CD14-positive monocyte (primary cell): ENCODE measurements around the gene FPGT. TPM values are rescaled to one million over a fixed set of nuclear protein-coding genes. Genes with fewer than 3 reads are reported as not detected.

Experiments used
- DNase-seq, 3 donors: peaks; one replicate each; pipeline ENCODE4 v3.0.0-alpha.2; 2011 to 2022
- H2AFZ ChIP-seq: 2 replicates; pipeline ENCODE4 v1.6.0; 2012; ENCODE audit warnings: mild to moderate bottlenecking, low read depth, low read length, inconsistent platforms; ENCODE audit not compliant: insufficient read depth, poor library complexity, severe bottlenecking
- H3K27ac ChIP-seq, 2 donors: 1 replicate in 1 of 2; 2 replicates in 1 of 2; pipeline ENCODE4 v1.5.1; 2012 to 2013; ENCODE audit warnings: low read length in 2 of 2, control low read depth in 1 of 2, inconsistent platforms in 1 of 2, low read depth in 1 of 2, mild to moderate bottlenecking in 1 of 2
- H3K27me3 ChIP-seq, 2 donors: one replicate each; pipeline versions ENCODE4 v1.6.0 to v1.6.1; 2011 to 2013; ENCODE audit warnings: low read length in 2 of 2; ENCODE audit not compliant: control insufficient read depth in 2 of 2, insufficient read depth in 2 of 2
- H3K36me3 ChIP-seq, 2 donors: replicated peaks in 1 of 2; 1 replicate in 1 of 2; 2 replicates in 1 of 2; pipeline versions ENCODE4 v1.5.1 to v1.6.1; 2012 to 2013; ENCODE audit warnings: low read length in 2 of 2, control low read depth in 1 of 2, inconsistent platforms in 1 of 2, mild to moderate bottlenecking in 1 of 2; ENCODE audit not compliant: insufficient read depth in 2 of 2, control insufficient read depth in 1 of 2
- H3K4me1 ChIP-seq, 2 donors: 1 replicate in 1 of 2; 2 replicates in 1 of 2; pipeline versions ENCODE4 v1.5.1 to v1.6.1; 2012 to 2013; ENCODE audit warnings: low read length in 2 of 2, control low read depth in 1 of 2, inconsistent platforms in 1 of 2, mild to moderate bottlenecking in 1 of 2, moderate library complexity in 1 of 2; ENCODE audit not compliant: insufficient read depth in 2 of 2, control insufficient read depth in 1 of 2
- H3K4me2 ChIP-seq: replicated peaks from 2 replicates; pipeline ENCODE3; 2012; ENCODE audit warnings: low read length, moderate library complexity, mild to moderate bottlenecking; ENCODE audit not compliant: poor library complexity, severe bottlenecking; ENCODE audit errors: extremely low read depth
- H3K4me3 ChIP-seq, 3 experiments: fragments of 200-600 bp in 1 of 3; sonication (generic) in 1 of 3; replicated peaks in 1 of 3; 1 replicate in 2 of 3; 2 replicates in 1 of 3; pipeline ENCODE4 v1.5.1; 2011 to 2013; ENCODE audit warnings: low read length in 3 of 3, mild to moderate bottlenecking in 3 of 3, control low read depth in 2 of 3, low read depth in 2 of 3, inconsistent platforms in 1 of 3, moderate library complexity in 1 of 3
- H3K79me2 ChIP-seq: 2 replicates; pipeline ENCODE4 v1.6.0; 2012; ENCODE audit warnings: mild to moderate bottlenecking, control low read depth, inconsistent platforms, low read length, moderate library complexity; ENCODE audit not compliant: insufficient read depth
- H3K9ac ChIP-seq: 2 replicates; pipeline ENCODE4 v1.6.0; 2017; ENCODE audit warnings: low read length, mild to moderate bottlenecking; ENCODE audit not compliant: insufficient read depth, poor library complexity, severe bottlenecking
- H3K9me3 ChIP-seq, 2 donors: replicated peaks in 1 of 2; 1 replicate in 1 of 2; 2 replicates in 1 of 2; pipeline versions ENCODE4 v1.5.1 to v1.6.1; 2012 to 2013; ENCODE audit warnings: low read length in 2 of 2, control low read depth in 1 of 2; ENCODE audit not compliant: control insufficient read depth in 1 of 2, insufficient read depth in 1 of 2
- H4K20me1 ChIP-seq: 2 replicates; pipeline ENCODE4 v1.6.0; 2012; ENCODE audit warnings: mild to moderate bottlenecking, low read length, control low read depth, moderate library complexity; ENCODE audit not compliant: insufficient read depth
- H3K27ac Mint-ChIP-seq, 7 donors: one replicate each; pipeline ENCODE4 v1.8.0; 2020; ENCODE audit warnings: mild to moderate bottlenecking in 7 of 7, mixed read lengths in 7 of 7, moderate library complexity in 6 of 7, inconsistent platforms in 2 of 7
- H3K27me3 Mint-ChIP-seq, 3 donors: one replicate each; pipeline ENCODE4 v1.8.0; 2021 to 2022; ENCODE audit warnings: low read depth in 3 of 3, mild to moderate bottlenecking in 3 of 3, mixed read lengths in 3 of 3, moderate library complexity in 3 of 3, inconsistent platforms in 1 of 3
- H3K36me3 Mint-ChIP-seq, 2 donors: one replicate each; pipeline ENCODE4 v1.8.0; 2020; ENCODE audit warnings: mixed read lengths in 2 of 2, inconsistent platforms in 1 of 2, mild to moderate bottlenecking in 1 of 2
- H3K4me1 Mint-ChIP-seq: one replicate; pipeline ENCODE4 v1.8.0; 2020; ENCODE audit warnings: mild to moderate bottlenecking, mixed read lengths
- H3K4me3 Mint-ChIP-seq, 2 donors: one replicate each; pipeline ENCODE4 v1.8.0; 2020; ENCODE audit warnings: mild to moderate bottlenecking in 2 of 2, mixed read lengths in 2 of 2, moderate library complexity in 1 of 2
- H3K9me3 Mint-ChIP-seq, 7 donors: one replicate each; pipeline ENCODE4 v1.8.0; 2020 to 2022; ENCODE audit warnings: mixed read lengths in 7 of 7, mild to moderate bottlenecking in 6 of 7, moderate library complexity in 6 of 7, inconsistent platforms in 2 of 7
- WGBS: methylation state at CpG from one replicate; pipeline ENCODE4 v1.1.5; 2013; ENCODE audit warnings: missing lambda C conversion rate; ENCODE audit not compliant: insufficient coverage; 5-methylcytosine and 5-hydroxymethylcytosine counted together
- intact Hi-C, 2 donors: fragments of 100-400 bp; cut with micrococcal nuclease; formaldehyde crosslinking; loops; one replicate each; pipeline versions ENCODE4 v1.15.0 to v1.15.1; 2023
- polyA plus RNA-seq, 3 donors: library from polyadenylated mRNA; depleted of rRNA in 1 of 3; unstranded in 2 of 3; stranded (reverse) in 1 of 3; fragments of 300-500 nt in 2 of 3; fragments of >200 nt in 1 of 3; fragmentation: Illumina TruSeq in 2 of 3; gene quantifications; 1 replicate in 2 of 3; 2 replicates in 1 of 3; pipeline ENCODE4 v1.2.3, GENCODE V29; 2012 to 2021
- TF ChIP-seq, protein P1 (sequence below): fragments of 200-600 bp; IDR thresholded peaks from one replicate; pipeline ENCODE4 v1.8.0; 2022; ENCODE audit warnings: antibody characterized with exemption, mild to moderate bottlenecking

FPGT gene
- polyA plus RNA-seq, 3 donors, result 5.9 to 24.8 (median 23.8) TPM

DNA sequence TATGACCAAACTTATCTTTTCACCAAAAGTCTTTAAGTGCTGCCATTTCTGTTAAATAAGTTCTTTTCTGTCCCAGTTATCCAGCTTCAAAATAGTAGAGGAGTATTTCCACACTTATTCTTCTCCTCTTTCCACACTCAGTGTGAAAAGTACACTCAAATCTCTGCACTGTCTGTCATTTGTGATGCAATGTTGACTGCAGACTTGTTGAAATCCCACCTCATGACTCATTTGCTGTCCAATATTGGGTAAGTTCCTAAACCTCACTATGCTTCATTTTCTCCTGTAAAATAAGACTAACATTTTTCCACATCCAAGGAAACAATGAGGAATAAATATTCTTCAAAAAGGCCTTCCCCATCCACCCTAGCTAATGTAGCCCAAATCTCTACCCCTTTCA, 17.6 kb upstream of the FPGT start:
- Histone ChIP-seq H3K9me3 (no peaks in the 10 kb centered on the region), H3K4me3 (no peak overlapping the region), H3K4me1 (no peaks in the 10 kb centered on the region), H3K4me2 (no peak overlapping the region), H4K20me1 (no peaks in the 10 kb centered on the region), H2AFZ (no peak overlapping the region), H3K36me3 (no peaks in the 10 kb centered on the region), H3K27ac (no peak overlapping the region), H3K27me3 (no peaks in the 10 kb centered on the region), H3K79me2 (no peaks in the 10 kb centered on the region), H3K9ac (no peak overlapping the region)
- H3K4me1 Mint-ChIP-seq, result peaks cover 4% of the 10 kb centered on the region
- no peaks in the 10 kb centered on the region for H3K36me3 Mint-ChIP-seq
- intact Hi-C loops, result no loop called here
- H3K9me3 Mint-ChIP-seq, result peaks cover 0 to 6% (median 2%) of the 10 kb centered on the region in 7 donors
- peak overlapping the region in 1 of 7 donors; percentile 5 for H3K27ac Mint-ChIP-seq
- DNase-seq, result peak in 2 of 3 donors; percentile 13 to 43
- H3K4me3 Mint-ChIP-seq, result no peak overlapping the region
- TF ChIP-seq, protein P1, sequence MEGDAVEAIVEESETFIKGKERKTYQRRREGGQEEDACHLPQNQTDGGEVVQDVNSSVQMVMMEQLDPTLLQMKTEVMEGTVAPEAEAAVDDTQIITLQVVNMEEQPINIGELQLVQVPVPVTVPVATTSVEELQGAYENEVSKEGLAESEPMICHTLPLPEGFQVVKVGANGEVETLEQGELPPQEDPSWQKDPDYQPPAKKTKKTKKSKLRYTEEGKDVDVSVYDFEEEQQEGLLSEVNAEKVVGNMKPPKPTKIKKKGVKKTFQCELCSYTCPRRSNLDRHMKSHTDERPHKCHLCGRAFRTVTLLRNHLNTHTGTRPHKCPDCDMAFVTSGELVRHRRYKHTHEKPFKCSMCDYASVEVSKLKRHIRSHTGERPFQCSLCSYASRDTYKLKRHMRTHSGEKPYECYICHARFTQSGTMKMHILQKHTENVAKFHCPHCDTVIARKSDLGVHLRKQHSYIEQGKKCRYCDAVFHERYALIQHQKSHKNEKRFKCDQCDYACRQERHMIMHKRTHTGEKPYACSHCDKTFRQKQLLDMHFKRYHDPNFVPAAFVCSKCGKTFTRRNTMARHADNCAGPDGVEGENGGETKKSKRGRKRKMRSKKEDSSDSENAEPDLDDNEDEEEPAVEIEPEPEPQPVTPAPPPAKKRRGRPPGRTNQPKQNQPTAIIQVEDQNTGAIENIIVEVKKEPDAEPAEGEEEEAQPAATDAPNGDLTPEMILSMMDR, result no peak
- H3K27me3 Mint-ChIP-seq, result no peaks in the 10 kb centered on the region

DNA sequence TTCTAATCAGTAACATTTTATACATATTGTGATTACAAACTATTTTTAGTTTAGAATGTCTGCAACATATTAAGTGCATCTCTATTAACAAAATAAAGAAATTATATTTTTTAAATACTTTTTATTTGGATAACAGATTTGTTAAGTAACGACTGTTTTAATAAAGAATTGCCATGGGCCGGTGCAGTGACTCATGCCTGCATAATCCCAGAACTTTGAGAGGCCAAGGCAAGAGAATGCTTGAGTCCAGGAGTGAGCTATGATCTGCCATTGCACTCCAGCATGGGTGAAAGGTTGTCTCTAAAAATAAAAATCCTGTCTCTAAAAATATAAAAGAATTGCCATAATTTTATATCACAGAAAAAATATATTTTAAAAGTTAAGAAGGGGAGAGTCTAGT, 4.1 kb upstream of the FPGT start:
- Histone ChIP-seq H3K4me3 (no peak overlapping the region), H3K9me3 (no peaks in the 10 kb centered on the region), H3K4me2 (no peak overlapping the region), H3K36me3 (no peaks in the 10 kb centered on the region), H3K27ac (no peak overlapping the region), H3K9ac (no peak overlapping the region), H3K27me3 (no peaks in the 10 kb centered on the region), H3K79me2 (peaks cover 6% of the 10 kb centered on the region), H2AFZ (no peak overlapping the region), H3K4me1 (peaks cover 6 to 11% of the 10 kb centered on the region in 2 donors), H4K20me1 (no peaks in the 10 kb centered on the region)
- no peak for DNase-seq
- TF ChIP-seq, protein P1, result no peak
- H3K9me3 Mint-ChIP-seq, result peaks cover 0 to 2% (median 0%) of the 10 kb centered on the region in 7 donors
- WGBS, result no CpG with 5 or more reads among the region's 2 CpGs
- no peak overlapping the region for H3K4me3 Mint-ChIP-seq
- intact Hi-C loops, result no loop called here
- H3K27ac Mint-ChIP-seq, result no peak overlapping the region
- H3K36me3 Mint-ChIP-seq, result no peaks in the 10 kb centered on the region
- H3K27me3 Mint-ChIP-seq, result peaks cover 0 to 4% (median 0%) of the 10 kb centered on the region in 3 donors
- H3K4me1 Mint-ChIP-seq, result peaks cover 10% of the 10 kb centered on the region
